IMR-90 (cell line): ENCODE results near the gene RPL12. TPM values are rescaled to one million over a fixed set of nuclear protein-coding genes. Genes with fewer than 3 reads are reported as not detected.

Experiments
- ATAC-seq: fragments of 200-7000 bp; cut with Tn5 transposase; 2 replicates; pipeline ENCODE4 v1.9.1; 2020; ENCODE audit warnings: low read depth, mild to moderate bottlenecking, moderate library complexity
- BruUV-seq: library from RNA; stranded (reverse); fragments of 400-500 nt; replicated peaks from 2 replicates; lab custom pipeline; 2021; lab: Mats Ljungman, UMichigan
- CTCF ChIA-PET: fragments of 300-600 bp; formaldehyde crosslinking; extraction: SDS; loops from one replicate; lab custom pipeline; 2021; ENCODE audit warnings: antibody characterized with exemption; lab: Yijun Ruan, JAX
- POLR2A ChIA-PET: fragments of 300-600 bp; sonication (Branson Sonifier 250); formaldehyde crosslinking; loops from one replicate; lab custom pipeline; 2022; ENCODE audit warnings: antibody characterized with exemption; ENCODE audit not compliant: unreplicated experiment; lab: Charles Lee
- DNase-seq: peaks from one replicate; pipeline ENCODE4 v3.0.0; 2013
- H2AFZ ChIP-seq: replicated peaks from 2 replicates; pipeline ENCODE3; 2013; ENCODE audit warnings: low read length, mild to moderate bottlenecking; ENCODE audit not compliant: poor library complexity
- H2AK5ac ChIP-seq: 2 replicates; pipeline ENCODE4 v1.6.1; 2013; ENCODE audit warnings: low read depth, low read length, inconsistent platforms
- H2AK9ac ChIP-seq: replicated peaks from 2 replicates; pipeline ENCODE3; 2013; ENCODE audit warnings: mild to moderate bottlenecking, low read depth, low read length, moderate library complexity; ENCODE audit not compliant: poor library complexity
- H2BK120ac ChIP-seq: 2 replicates; pipeline ENCODE4 v1.6.1; 2013; ENCODE audit warnings: low read depth, low read length, inconsistent platforms
- H2BK15ac ChIP-seq: 3 replicates; pipeline ENCODE4 v1.6.1; 2013; ENCODE audit warnings: low read depth, low read length, inconsistent platforms
- H2BK20ac ChIP-seq: 2 replicates; pipeline ENCODE4 v1.6.1; 2013; ENCODE audit warnings: low read depth, mild to moderate bottlenecking, inconsistent platforms, low read length, moderate library complexity
- H2BK5ac ChIP-seq: 2 replicates; pipeline ENCODE4 v1.6.1; 2013; ENCODE audit warnings: mild to moderate bottlenecking, low read depth, low read length, inconsistent platforms; ENCODE audit not compliant: poor library complexity, severe bottlenecking
- H3K14ac ChIP-seq: replicated peaks from 2 replicates; pipeline ENCODE4 v1.6.1; 2013; ENCODE audit warnings: low read depth, low read length, inconsistent platforms
- H3K18ac ChIP-seq: 2 replicates; pipeline ENCODE4 v1.6.1; 2013; ENCODE audit warnings: low read depth, low read length, control low read depth
- H3K23ac ChIP-seq: 2 replicates; pipeline ENCODE4 v1.6.1; 2013; ENCODE audit warnings: low read depth, low read length, inconsistent platforms
- H3K27ac ChIP-seq: 2 replicates; pipeline ENCODE4 v1.5.1; 2013; ENCODE audit warnings: mild to moderate bottlenecking, control low read depth, low read length; ENCODE audit not compliant: insufficient read depth
- H3K27me3 ChIP-seq: 2 replicates; pipeline ENCODE4 v1.6.1; 2013; ENCODE audit warnings: low read length; ENCODE audit not compliant: control insufficient read depth, insufficient read depth
- H3K36me3 ChIP-seq: 2 replicates; pipeline ENCODE4 v1.6.1; 2013; ENCODE audit warnings: low read length, mixed read lengths; ENCODE audit not compliant: control insufficient read depth, insufficient read depth
- H3K4ac ChIP-seq: 2 replicates; pipeline ENCODE4 v1.6.1; 2013; ENCODE audit warnings: low read depth, low read length, inconsistent platforms
- H3K4me1 ChIP-seq: 2 replicates; pipeline ENCODE4 v1.6.1; 2013; ENCODE audit warnings: low read length, mixed read lengths; ENCODE audit not compliant: control insufficient read depth, insufficient read depth
- H3K4me2 ChIP-seq: 2 replicates; pipeline ENCODE4 v1.6.1; 2013; ENCODE audit warnings: low read depth, mild to moderate bottlenecking, control low read depth, low read length, moderate library complexity
- H3K4me3 ChIP-seq: 2 replicates; pipeline ENCODE4 v1.5.1; 2013; ENCODE audit warnings: low read depth, mild to moderate bottlenecking, control low read depth, low read length, moderate library complexity; ENCODE audit not compliant: insufficient read depth
- H3K56ac ChIP-seq: 2 replicates; pipeline ENCODE4 v1.6.1; 2013; ENCODE audit warnings: low read length, inconsistent platforms; ENCODE audit not compliant: insufficient read depth; ENCODE audit errors: extremely low read depth
- H3K79me1 ChIP-seq, 2 experiments: 2 replicates each; pipeline ENCODE4 v1.6.1; 2013; ENCODE audit warnings: low read length in 2 of 2, inconsistent platforms in 1 of 2, low read depth in 1 of 2
- H3K9ac ChIP-seq: 2 replicates; pipeline ENCODE4 v1.6.1; 2013; ENCODE audit warnings: low read depth, low read length, control low read depth
- H3K9me1 ChIP-seq: 2 replicates; pipeline ENCODE4 v1.6.1; 2013; ENCODE audit warnings: low read length, inconsistent platforms; ENCODE audit not compliant: insufficient read depth
- H3K9me3 ChIP-seq: 2 replicates; pipeline ENCODE4 v1.6.1; 2013; ENCODE audit warnings: low read length; ENCODE audit not compliant: control insufficient read depth, insufficient read depth
- H4K20me1 ChIP-seq: 2 replicates; pipeline ENCODE4 v1.6.1; 2013; ENCODE audit warnings: low read length, inconsistent platforms; ENCODE audit not compliant: insufficient read depth
- H4K5ac ChIP-seq: 2 replicates; pipeline ENCODE4 v1.6.1; 2013; ENCODE audit warnings: mild to moderate bottlenecking, low read depth, low read length, control low read depth
- H4K8ac ChIP-seq, 2 experiments: 2 replicates each; pipeline ENCODE4 v1.6.1; 2013; ENCODE audit warnings: low read depth in 2 of 2, low read length in 2 of 2, control low read depth in 1 of 2, inconsistent platforms in 1 of 2
- H4K91ac ChIP-seq: 2 replicates; pipeline ENCODE4 v1.6.1; 2013; ENCODE audit warnings: low read depth, low read length, inconsistent platforms; ENCODE audit not compliant: insufficient read depth
- BHLHE40 ChIP-seq: fragments of 150-350 bp; IDR thresholded peaks from 2 replicates; pipeline ENCODE4 v1.6.1; 2016; ENCODE audit warnings: mild to moderate bottlenecking, low read depth, low read length
- CEBPB ChIP-seq: IDR thresholded peaks from 2 replicates; pipeline ENCODE4 v1.6.1; 2012; ENCODE audit warnings: low read depth, low read length, improper control_type of control experiment
- CHD1 ChIP-seq: IDR thresholded peaks from 2 replicates; pipeline ENCODE4 v1.6.1; 2012; ENCODE audit warnings: low read depth, low read length, improper control_type of control experiment
- CTCF ChIP-seq: conservative IDR thresholded peaks from 2 replicates; pipeline ENCODE4 v1.5.1; 2012; ENCODE audit warnings: mild to moderate bottlenecking, low read depth, low read length, improper control_type of control experiment
- ELK1 ChIP-seq: fragments of 150-350 bp; IDR thresholded peaks from 2 replicates; pipeline ENCODE4 v1.6.1; 2016; ENCODE audit warnings: low read depth, mild to moderate bottlenecking, low read length, moderate library complexity, borderline replicate concordance
- FOS ChIP-seq: fragments of 150-350 bp; IDR thresholded peaks from 2 replicates; pipeline ENCODE4 v1.6.1; 2016; ENCODE audit warnings: low read depth, low read length
- MAFK ChIP-seq: IDR thresholded peaks from 2 replicates; pipeline ENCODE4 v1.6.1; 2012; ENCODE audit warnings: low read depth, low read length, improper control_type of control experiment
- MAZ ChIP-seq: IDR thresholded peaks from 2 replicates; pipeline ENCODE4 v1.6.1; 2012; ENCODE audit warnings: low read depth, mild to moderate bottlenecking, low read length, improper control_type of control experiment, moderate library complexity, borderline replicate concordance
- MXI1 ChIP-seq: IDR thresholded peaks from 2 replicates; pipeline ENCODE4 v1.6.1; 2012; ENCODE audit warnings: low read depth, mild to moderate bottlenecking, low read length, moderate library complexity, borderline replicate concordance
- NFE2L2 ChIP-seq: fragments of 150-350 bp; IDR thresholded peaks from 2 replicates; pipeline ENCODE4 v1.6.1; 2016; ENCODE audit warnings: low read depth, mild to moderate bottlenecking, low read length
- POLR2A ChIP-seq: IDR thresholded peaks from 2 replicates; pipeline ENCODE4 v1.6.1; 2012; ENCODE audit warnings: mild to moderate bottlenecking, low read depth, low read length
- RAD21 ChIP-seq: IDR thresholded peaks from 2 replicates; pipeline ENCODE4 v1.6.1; 2012; ENCODE audit warnings: low read length, improper control_type of control experiment
- RCOR1 ChIP-seq: IDR thresholded peaks from 2 replicates; pipeline ENCODE4 v1.6.1; 2012; ENCODE audit warnings: mild to moderate bottlenecking, low read length, improper control_type of control experiment; ENCODE audit not compliant: insufficient replicate concordance
- RFX5 ChIP-seq: IDR thresholded peaks from 2 replicates; pipeline ENCODE4 v1.8.0; 2012; ENCODE audit warnings: low read depth, mild to moderate bottlenecking, low read length, moderate library complexity
- SMC3 ChIP-seq: fragments of 150-350 bp; IDR thresholded peaks from 2 replicates; pipeline ENCODE4 v1.6.1; 2016; ENCODE audit warnings: low read depth, mild to moderate bottlenecking, antibody characterized with exemption, low read length, moderate library complexity
- WGBS, 2 experiments: methylation state at CpG; one replicate each; pipeline versions ENCODE4 v1.1.5 to v1.1.7; 2013; ENCODE audit warnings: missing lambda C conversion rate in 2 of 2; ENCODE audit not compliant: insufficient read length in 1 of 2; ENCODE audit errors: extremely low coverage in 2 of 2; 5-methylcytosine and 5-hydroxymethylcytosine counted together
- dilution Hi-C: fragments of 300-500 bp; cut with HindIII; formaldehyde crosslinking; loops from one replicate; pipeline ENCODE4 v1.14.3; 2018; ENCODE audit warnings: low sequenced_read_pairs; ENCODE audit not compliant: unreplicated experiment
- in situ Hi-C: fragments of 300-500 bp; cut with MboI; formaldehyde crosslinking; loops from 3 replicates; pipeline ENCODE4 v1.14.3; 2019; ENCODE audit warnings: low sequenced_read_pairs, inconsistent platforms, mixed read lengths
- intact Hi-C: fragments of 100-400 bp; cut with micrococcal nuclease; formaldehyde crosslinking; loops from 2 replicates; pipeline ENCODE4 v1.10.0; 2022
- polyA plus RNA-seq, 3 experiments: library from polyadenylated mRNA; depleted of rRNA; stranded (reverse); fragments of >200 nt; gene quantifications; 2 replicates each; pipeline ENCODE4 v1.2.3, GENCODE V29; 2012; ENCODE audit warnings: low replicate concordance in 1 of 3
- total RNA-seq: library from RNA; depleted of rRNA; stranded (reverse); fragments of >200 nt; gene quantifications from 2 replicates; pipeline ENCODE4 v1.2.3, GENCODE V29; 2012
- TF ChIP-seq, protein P1 (sequence below): fragments of 150-350 bp; IDR thresholded peaks from 2 replicates; pipeline ENCODE4 v1.6.1; 2017; ENCODE audit warnings: mild to moderate bottlenecking, antibody characterized with exemption, low read length, low read depth

RPL12 gene
- total and polyA plus RNA-seq, 2 of the 4 experiments (the other 2 are of a cell fraction) = 1,864 to 2,379 TPM

DNA sequence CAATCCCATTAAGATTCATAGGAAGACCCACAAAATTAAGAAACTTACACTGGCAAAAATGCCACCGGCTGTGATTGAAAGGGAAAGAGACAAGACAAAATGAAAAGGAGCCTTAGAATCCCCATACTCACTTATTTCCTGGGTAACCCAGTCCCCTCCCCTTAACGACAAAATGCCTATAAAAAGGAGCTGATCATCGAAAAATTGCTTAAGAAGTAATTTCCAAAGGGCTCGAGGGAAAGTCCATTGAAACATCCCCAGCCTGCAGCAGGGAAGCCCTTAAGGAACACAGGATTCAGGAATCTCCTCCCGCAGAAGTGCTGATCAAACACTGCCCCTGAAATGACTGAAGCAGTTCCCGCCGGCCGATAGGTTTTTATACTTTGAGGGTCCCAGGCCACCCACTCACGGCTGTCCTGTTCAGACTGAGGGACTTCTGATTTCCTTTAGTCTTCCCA lies 27.7 kb downstream of the RPL12 start:
- Histone ChIP-seq H3K9ac (peak overlapping the region; percentile 90), H3K56ac (peak overlapping the region; percentile 100), H2BK5ac (peak overlapping the region; percentile 67), H2BK120ac (peak overlapping the region; percentile 99), H3K4me3 (peak overlapping the region; percentile 69), H3K27me3 (no peaks in the 10 kb centered on the region), H4K91ac (peak overlapping the region; percentile 99), H3K18ac (peak overlapping the region; percentile 38), H2AK5ac (0 out of 2 replicates have a peak overlapping the region, but pooled peaks have one; percentile 6), H3K36me3 (peaks cover 2% of the 10 kb centered on the region; the same call in 1 of the 2 replicates), H3K9me1 (peaks cover 12% of the 10 kb centered on the region; the same call in 1 of the 2 replicates), H3K27ac (peak overlapping the region; percentile 87), H4K20me1 (peaks cover 13% of the 10 kb centered on the region; the same call in 1 of the 2 replicates), H3K79me1 (peaks cover 30 to 58% of the 10 kb centered on the region in 2 experiments), H2BK20ac (no peak overlapping the region), H4K8ac (peak overlapping the region; percentile 96 to 99), H2AFZ (peak overlapping the region; percentile 96), H4K5ac (peak overlapping the region; percentile 74), H3K9me3 (no peaks in the 10 kb centered on the region), H3K4me1 (peaks cover 7% of the 10 kb centered on the region), H2AK9ac (peak overlapping the region; percentile 86), H3K14ac (peak overlapping the region; percentile 100), H2BK15ac (peak overlapping the region; percentile 98; the same call in 1 of the 3 replicates), H3K4me2 (peak overlapping the region; percentile 69), H3K23ac (peak overlapping the region; percentile 81), H3K4ac (peak overlapping the region; percentile 100)
- intact Hi-C loops (loop anchor here (10.0 kb wide), 1 partner anchor 199 kb away; no protein-coding TSS in a partner anchor), in situ Hi-C loops (no loop called here), dilution Hi-C loops (no loop called here)
- 0% methylated on average over 2 of the region's 9 CpGs; no CpG with 5 or more reads in 1 of the 2 experiments for WGBS, 2 experiments
- TF ChIP-seq FOS (no peak), ELK1 (no peak), CTCF (no peak), CHD1 (no peak), POLR2A (no peak), MAFK (no peak), SMC3 (no peak), RAD21 (no peak), BHLHE40 (no peak), NFE2L2 (no peak), RCOR1 (no peak), CEBPB (no peak), MAZ (no peak), MXI1 (no peak), RFX5 (no peak)
- TF ChIP-seq, protein P1, sequence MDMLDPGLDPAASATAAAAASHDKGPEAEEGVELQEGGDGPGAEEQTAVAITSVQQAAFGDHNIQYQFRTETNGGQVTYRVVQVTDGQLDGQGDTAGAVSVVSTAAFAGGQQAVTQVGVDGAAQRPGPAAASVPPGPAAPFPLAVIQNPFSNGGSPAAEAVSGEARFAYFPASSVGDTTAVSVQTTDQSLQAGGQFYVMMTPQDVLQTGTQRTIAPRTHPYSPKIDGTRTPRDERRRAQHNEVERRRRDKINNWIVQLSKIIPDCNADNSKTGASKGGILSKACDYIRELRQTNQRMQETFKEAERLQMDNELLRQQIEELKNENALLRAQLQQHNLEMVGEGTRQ = no peak
- DNase-seq (no peak), ATAC-seq (peak; percentile 12)
- CTCF ChIA-PET = no interaction called here
- POLR2A ChIA-PET = no interaction called here
- BruUV-seq = no TSS peak
